HepG2 (cell line): ENCODE measurements around the gene TFDP2. TPM values are rescaled to one million over a fixed set of nuclear protein-coding genes. Genes with fewer than 3 reads are reported as not detected.
"Not testable (repeated sequence)": the region's sequence is repeated elsewhere in the genome, so short reads cannot be mapped to it uniquely, and the experiment has no call there.

Experiments
- ATAC-seq: fragments of 200-7000 bp; cut with Tn5 transposase; 3 replicates; pipeline ENCODE4 v1.9.1; 2020; ENCODE audit warnings: mild to moderate bottlenecking, moderate library complexity
- BruUV-seq: library from RNA; stranded (reverse); fragments of 400-500 nt; replicated peaks from 2 replicates; lab custom pipeline; 2021; lab: Mats Ljungman, UMichigan
- CTCF ChIA-PET: fragments of 300-600 bp; formaldehyde crosslinking; extraction: SDS; loops from one replicate; lab custom pipeline; 2021; ENCODE audit warnings: low total read pairs, inconsistent platforms, low intra/inter-chr PET ratio; lab: Yijun Ruan, JAX
- POLR2A ChIA-PET: fragments of 350-600 bp; sonication (Branson Sonifier 250); formaldehyde crosslinking; loops from one replicate; lab custom pipeline; 2020; ENCODE audit warnings: antibody characterized with exemption, inconsistent platforms; lab: Yijun Ruan, JAX
- DNase-seq: peaks from one replicate; pipeline ENCODE4 v3.0.0-alpha.2; 2015; ENCODE audit warnings: low spot score
- FAIRE-seq: peaks from 3 replicates; lab custom pipeline; 2011; peaks lifted over from hg19 to GRCh38; lab: Jason Lieb, UNC
- H2AFZ ChIP-seq: one replicate; pipeline ENCODE4 v1.6.1; 2011; ENCODE audit warnings: low read length, inconsistent platforms
- H3K27ac ChIP-seq: fragments of 300-600 bp; 3 replicates; pipeline ENCODE4 v1.8.0; 2011; ENCODE audit warnings: mixed run types, mild to moderate bottlenecking, mixed read lengths, low read length, inconsistent platforms; ENCODE audit not compliant: insufficient read depth; ENCODE audit errors: extremely low read length
- H3K27me3 ChIP-seq, 2 experiments: fragments of 200-600 bp in 1 of 2; 2 replicates in 1 of 2; 3 replicates in 1 of 2; pipeline versions ENCODE4 v1.6.0 to v1.8.0; 2011; ENCODE audit warnings: low read length in 2 of 2, mild to moderate bottlenecking in 2 of 2, moderate library complexity in 2 of 2, inconsistent platforms in 1 of 2; ENCODE audit not compliant: insufficient read depth in 2 of 2, control insufficient read depth in 1 of 2
- H3K36me3 ChIP-seq, 2 experiments: fragments of 200-600 bp in 1 of 2; replicated peaks in 1 of 2; 2 replicates in 1 of 2; 3 replicates in 1 of 2; pipeline versions ENCODE4 v1.5.1 to v1.8.0; 2011; ENCODE audit warnings: low read length in 2 of 2, inconsistent platforms in 1 of 2; ENCODE audit not compliant: insufficient read depth in 2 of 2, control insufficient read depth in 1 of 2
- H3K4me1 ChIP-seq: 2 replicates; pipeline ENCODE4 v1.5.1; 2012; ENCODE audit warnings: low read length, inconsistent platforms; ENCODE audit not compliant: insufficient read depth
- H3K4me2 ChIP-seq: 2 replicates; pipeline ENCODE4 v1.6.0; 2011; ENCODE audit warnings: low read depth, low read length, inconsistent platforms
- H3K4me3 ChIP-seq, 3 experiments: fragments of 200-600 bp in 1 of 3; sonication (generic), shearing (Covaris generic) in 1 of 3; replicated peaks in 1 of 3; 2 replicates each; pipeline ENCODE4 v1.5.1; 2011 to 2016; ENCODE audit warnings: low read length in 3 of 3, inconsistent platforms in 2 of 3, low read depth in 2 of 3, mild to moderate bottlenecking in 2 of 3, control low read depth in 1 of 3, mixed read lengths in 1 of 3; ENCODE audit not compliant: insufficient read depth in 1 of 3
- H3K79me2 ChIP-seq: one replicate; pipeline ENCODE4 v1.6.1; 2011; ENCODE audit warnings: low read length, inconsistent platforms; ENCODE audit not compliant: insufficient read depth
- H3K9ac ChIP-seq: 2 replicates; pipeline ENCODE4 v1.6.0; 2011; ENCODE audit warnings: mild to moderate bottlenecking, low read depth, low read length, inconsistent platforms; ENCODE audit not compliant: insufficient read depth
- H3K9me3 ChIP-seq: 2 replicates; pipeline ENCODE4 v1.5.1; 2012; ENCODE audit warnings: mild to moderate bottlenecking, low read length
- H4K20me1 ChIP-seq: 2 replicates; pipeline ENCODE4 v1.6.0; 2011; ENCODE audit warnings: inconsistent platforms, mild to moderate bottlenecking, low read length, moderate library complexity; ENCODE audit not compliant: insufficient read depth
- CTCF ChIP-seq: sonication (generic); formaldehyde crosslinking; IDR thresholded peaks from 2 replicates; pipeline ENCODE4 v1.5.0; 2020; ENCODE audit warnings: mild to moderate bottlenecking, missing genetic modification reagents, moderate library complexity
- POGZ ChIP-seq: sonication (generic); formaldehyde crosslinking; IDR thresholded peaks from 2 replicates; pipeline ENCODE4 v1.4.0; 2020; ENCODE audit warnings: mild to moderate bottlenecking, missing genetic modification reagents
- STAG1 ChIP-seq: sonication (generic); formaldehyde crosslinking; IDR thresholded peaks from 2 replicates; pipeline ENCODE4 v1.4.0; 2020; ENCODE audit warnings: missing genetic modification reagents
- ZBTB33 ChIP-seq: sonication (generic); formaldehyde crosslinking; IDR thresholded peaks from 2 replicates; pipeline ENCODE4 v1.4.0; 2020; ENCODE audit warnings: missing genetic modification reagents
- WGBS: methylation state at CpG from one replicate; pipeline ENCODE4 v1.1.6; 2017; ENCODE audit warnings: low lambda C conversion rate; 5-methylcytosine and 5-hydroxymethylcytosine counted together
- in situ Hi-C: cut with HindIII; loops from 2 replicates; pipeline ENCODE4 v1.10.0; 2017; ENCODE audit warnings: low pct_unique_long_range_greater_than_20kb; ENCODE audit not compliant: extremely low pct_ligation_motif_present
- intact Hi-C: fragments of 100-400 bp; cut with micrococcal nuclease; formaldehyde crosslinking; loops from one replicate; pipeline ENCODE4 v1.10.0; 2022; ENCODE audit not compliant: unreplicated experiment
- polyA plus RNA-seq, 8 experiments: library from polyadenylated mRNA; depleted of rRNA in 3 of 8; stranded (reverse) in 7 of 8; unstranded in 1 of 8; fragments of >200 nt; fragmentation: Illumina TruSeq in 4 of 8; extraction: Trizol in 4 of 8; gene quantifications; 2 replicates each; pipeline versions ENCODE4 v1.2.1 to v1.2.3, GENCODE V29; 2011 to 2016; ENCODE audit warnings: low read depth in 4 of 8, missing spikeins in 1 of 8, mixed read lengths in 1 of 8; ENCODE audit not compliant: insufficient read depth in 1 of 8
- total RNA-seq, 5 experiments: library from RNA; depleted of rRNA; stranded (reverse); fragments of >200 nt; fragmentation: Illumina TruSeq; extraction: Trizol; gene quantifications; 2 replicates each; pipeline ENCODE4 v1.2.3, GENCODE V29; 2016; ENCODE audit warnings: low read depth in 1 of 5
- TF ChIP-seq, protein P1 (sequence below): sonication (generic); formaldehyde crosslinking; IDR thresholded peaks from 2 replicates; pipeline ENCODE4 v1.4.0; 2020; ENCODE audit warnings: missing genetic modification reagents, borderline replicate concordance

TFDP2 gene
- total and polyA plus RNA-seq, 2 of the 13 experiments (the other 11 are each of a cell fraction or from before 2014, with no cell fraction given), result 17.9 to 37.4 TPM

DNA sequence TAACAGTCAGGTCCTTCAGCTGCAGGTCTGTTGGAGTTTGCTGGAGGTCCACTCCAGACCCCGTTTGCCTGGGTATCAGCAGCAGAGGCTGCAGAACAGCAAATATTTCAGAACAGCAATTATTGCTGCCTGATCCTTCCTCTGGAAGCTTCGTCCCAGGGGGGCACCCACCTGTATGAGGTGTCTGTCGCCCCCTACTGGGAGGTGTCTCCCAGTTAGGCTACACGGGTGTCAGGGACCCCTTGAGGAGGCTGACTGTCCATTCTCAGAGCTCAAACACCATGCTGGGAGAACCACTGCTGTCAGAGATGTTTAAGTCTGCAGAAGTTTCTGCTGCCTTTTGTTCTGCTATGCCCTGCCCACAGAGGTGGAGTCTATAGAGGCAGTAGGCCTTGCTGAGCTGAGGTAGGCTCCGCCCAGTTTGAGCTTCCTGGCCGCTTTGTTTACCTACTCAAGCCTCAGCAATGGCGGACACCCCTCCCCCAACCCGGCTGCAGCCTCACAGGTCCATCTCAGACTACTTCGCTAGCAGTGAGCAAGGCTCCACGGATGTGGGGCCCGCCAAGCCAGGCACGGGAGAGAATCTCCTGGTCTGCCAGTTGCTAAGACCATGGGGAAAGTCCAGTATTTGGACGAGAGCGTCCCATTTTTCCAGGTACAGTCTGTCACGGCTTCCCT, 8.6 kb downstream of the TFDP2 start:
- BruUV-seq, ATAC-seq, H3K4me2 ChIP-seq, H3K27ac ChIP-seq, H2AFZ ChIP-seq, in situ Hi-C loops, CTCF ChIA-PET, H3K9ac ChIP-seq, intact Hi-C loops, H3K4me1 ChIP-seq, FAIRE-seq, H3K36me3 ChIP-seq, H3K9me3 ChIP-seq, H3K4me3 ChIP-seq, H4K20me1 ChIP-seq, DNase-seq, H3K27me3 ChIP-seq: not testable (repeated sequence)
- 96% methylated on average over 11 of the region's 15 CpGs for WGBS
- peaks cover 15% of the 10 kb centered on the region for H3K79me2 ChIP-seq
- TF ChIP-seq CTCF (peak; percentile 51), STAG1 (CRISPR knock-in tag) (0 out of 2 replicates have a peak, but pooled peaks have one; percentile 25), ZBTB33 (CRISPR knock-in tag) (peak; percentile 71; the same call in 1 of the 2 replicates), POGZ (peak; percentile 33; the same call in 1 of the 2 replicates)
- TF ChIP-seq, protein P1, sequence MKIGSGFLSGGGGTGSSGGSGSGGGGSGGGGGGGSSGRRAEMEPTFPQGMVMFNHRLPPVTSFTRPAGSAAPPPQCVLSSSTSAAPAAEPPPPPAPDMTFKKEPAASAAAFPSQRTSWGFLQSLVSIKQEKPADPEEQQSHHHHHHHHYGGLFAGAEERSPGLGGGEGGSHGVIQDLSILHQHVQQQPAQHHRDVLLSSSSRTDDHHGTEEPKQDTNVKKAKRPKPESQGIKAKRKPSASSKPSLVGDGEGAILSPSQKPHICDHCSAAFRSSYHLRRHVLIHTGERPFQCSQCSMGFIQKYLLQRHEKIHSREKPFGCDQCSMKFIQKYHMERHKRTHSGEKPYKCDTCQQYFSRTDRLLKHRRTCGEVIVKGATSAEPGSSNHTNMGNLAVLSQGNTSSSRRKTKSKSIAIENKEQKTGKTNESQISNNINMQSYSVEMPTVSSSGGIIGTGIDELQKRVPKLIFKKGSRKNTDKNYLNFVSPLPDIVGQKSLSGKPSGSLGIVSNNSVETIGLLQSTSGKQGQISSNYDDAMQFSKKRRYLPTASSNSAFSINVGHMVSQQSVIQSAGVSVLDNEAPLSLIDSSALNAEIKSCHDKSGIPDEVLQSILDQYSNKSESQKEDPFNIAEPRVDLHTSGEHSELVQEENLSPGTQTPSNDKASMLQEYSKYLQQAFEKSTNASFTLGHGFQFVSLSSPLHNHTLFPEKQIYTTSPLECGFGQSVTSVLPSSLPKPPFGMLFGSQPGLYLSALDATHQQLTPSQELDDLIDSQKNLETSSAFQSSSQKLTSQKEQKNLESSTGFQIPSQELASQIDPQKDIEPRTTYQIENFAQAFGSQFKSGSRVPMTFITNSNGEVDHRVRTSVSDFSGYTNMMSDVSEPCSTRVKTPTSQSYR, result 0 out of 2 replicates have a peak, but pooled peaks have one; percentile 42
- POLR2A ChIA-PET, result interaction anchor here (0.6 kb wide), 1 partner anchor 246 kb away, joined by 3 read pairs; no protein-coding TSS in a partner anchor

- intact Hi-C loops, H3K79me2 ChIP-seq, H3K36me3 ChIP-seq, H3K27ac ChIP-seq, H3K9me3 ChIP-seq, H4K20me1 ChIP-seq, H3K4me3 ChIP-seq, FAIRE-seq, DNase-seq, ATAC-seq, H2AFZ ChIP-seq, H3K4me2 ChIP-seq, H3K9ac ChIP-seq, CTCF ChIA-PET, in situ Hi-C loops, BruUV-seq, H3K27me3 ChIP-seq, POLR2A ChIA-PET, H3K4me1 ChIP-seq: not testable (repeated sequence)
- WGBS, result 94% methylated on average over 2 of the region's 2 CpGs
Measured at GRCh38 chr3:142137089-142137488, 12.3 kb downstream of the TFDP2 start.
